GM23338 (cell line): ENCODE measurements around the gene RUSC1. TPM values are rescaled to one million over a fixed set of nuclear protein-coding genes. Genes with fewer than 3 reads are reported as not detected.

ENCODE experiments used
- ATAC-seq: fragments of 200-7000 bp; cut with Tn5 transposase; 3 replicates; pipeline ENCODE4 v1.9.1; 2020
- DNase-seq: peaks from one replicate; pipeline ENCODE4 v3.0.0-alpha.2; 2015; ENCODE audit warnings: low spot score
- H2AFZ ChIP-seq: fragments of 200-600 bp; sonication (generic); 2 replicates; pipeline ENCODE4 v1.8.0; 2016; ENCODE audit warnings: antibody characterized with exemption, mild to moderate bottlenecking, moderate library complexity
- H3F3A ChIP-seq: fragments of 200-600 bp; sonication (generic); replicated peaks from 2 replicates; pipeline ENCODE4 v1.8.0; 2017; ENCODE audit warnings: antibody characterized with exemption, mixed run types, low read depth
- H3K27ac ChIP-seq: fragments of 200-600 bp; sonication (generic); 2 replicates; pipeline ENCODE4 v1.6.1; 2016; ENCODE audit warnings: low read depth
- H3K27me3 ChIP-seq: fragments of 200-600 bp; sonication (generic); 2 replicates; pipeline ENCODE4 v1.8.0; 2016; ENCODE audit warnings: mild to moderate bottlenecking, mixed run types, moderate library complexity; ENCODE audit not compliant: insufficient read depth
- H3K36me3 ChIP-seq: fragments of 200-600 bp; sonication (generic); 2 replicates; pipeline ENCODE4 v1.8.0; 2016; ENCODE audit warnings: mild to moderate bottlenecking; ENCODE audit not compliant: insufficient read depth
- H3K4me1 ChIP-seq: fragments of 200-600 bp; sonication (generic); 2 replicates; pipeline ENCODE4 v1.8.0; 2016; ENCODE audit warnings: mild to moderate bottlenecking, moderate library complexity; ENCODE audit not compliant: insufficient read depth
- H3K4me2 ChIP-seq: fragments of 200-600 bp; sonication (generic); 2 replicates; pipeline ENCODE4 v1.7.1; 2017; ENCODE audit warnings: mixed run types
- H3K4me3 ChIP-seq: fragments of 200-600 bp; sonication (generic); 2 replicates; pipeline ENCODE4 v1.6.1; 2016; ENCODE audit warnings: mixed run types
- H3K79me2 ChIP-seq: fragments of 200-600 bp; sonication (generic); replicated peaks from 2 replicates; pipeline ENCODE4 v1.8.0; 2017; ENCODE audit warnings: mild to moderate bottlenecking; ENCODE audit not compliant: insufficient read depth
- H3K9me2 ChIP-seq: fragments of 200-600 bp; sonication (generic); 2 replicates; pipeline ENCODE4 v1.8.0; 2017; ENCODE audit not compliant: insufficient read depth
- H4K20me1 ChIP-seq: fragments of 200-600 bp; sonication (generic); replicated peaks from 2 replicates; pipeline ENCODE4 v1.8.0; 2017; ENCODE audit warnings: mild to moderate bottlenecking; ENCODE audit not compliant: insufficient read depth
- H3K27ac Mint-ChIP-seq: 2 replicates; pipeline ENCODE4 v1.8.0; 2020; ENCODE audit warnings: inconsistent platforms, mild to moderate bottlenecking, moderate library complexity, mixed read lengths
- H3K27me3 Mint-ChIP-seq: 3 replicates; pipeline ENCODE4 v1.8.0; 2022; ENCODE audit warnings: low read depth, mild to moderate bottlenecking, moderate library complexity, mixed read lengths, inconsistent platforms; ENCODE audit not compliant: insufficient read depth, poor library complexity
- H3K36me3 Mint-ChIP-seq: 3 replicates; pipeline ENCODE4 v1.8.0; 2021; ENCODE audit warnings: low read depth, mild to moderate bottlenecking, inconsistent platforms, moderate library complexity, mixed read lengths
- H3K4me1 Mint-ChIP-seq: 3 replicates; pipeline ENCODE4 v1.8.0; 2020; ENCODE audit warnings: mild to moderate bottlenecking, inconsistent platforms, mixed read lengths
- H3K4me3 Mint-ChIP-seq: 3 replicates; pipeline ENCODE4 v1.8.0; 2021; ENCODE audit warnings: moderate library complexity, mild to moderate bottlenecking, inconsistent platforms, mixed read lengths
- H3K9me3 Mint-ChIP-seq: 3 replicates; pipeline ENCODE4 v1.8.0; 2020; ENCODE audit warnings: moderate library complexity, mild to moderate bottlenecking, inconsistent platforms, mixed read lengths
- EZH2phosphoT487 ChIP-seq: fragments of 200-600 bp; sonication (generic); IDR thresholded peaks from one replicate; pipeline ENCODE4 v1.8.1; 2018; ENCODE audit warnings: antibody characterized with exemption; ENCODE audit not compliant: unreplicated experiment
- REST ChIP-seq: IDR thresholded peaks from one replicate; pipeline ENCODE4 v1.6.1; 2018; ENCODE audit warnings: antibody characterized with exemption; ENCODE audit not compliant: unreplicated experiment
- ZNF114 ChIP-seq: fragments of 250-450 bp; sonication (Bioruptor Pico); IDR thresholded peaks from 2 replicates; pipeline ENCODE4 v1.5.0; 2020; ENCODE audit warnings: mild to moderate bottlenecking, moderate library complexity
- ZNF331 ChIP-seq: fragments of 250-450 bp; sonication (Bioruptor Pico); IDR thresholded peaks from 2 replicates; pipeline ENCODE4 v1.5.0; 2020; ENCODE audit warnings: low read depth, mild to moderate bottlenecking, moderate library complexity
- ZNF462 ChIP-seq: fragments of 250-450 bp; sonication (Bioruptor Pico); IDR thresholded peaks from 2 replicates; pipeline ENCODE4 v1.5.0; 2020; ENCODE audit warnings: mild to moderate bottlenecking, moderate library complexity
- polyA plus RNA-seq: library from polyadenylated mRNA; unstranded; fragments of >200 nt; fragmentation: Nextera tagmentation; extraction: Ambion mirVana; gene quantifications from 2 replicates; pipeline ENCODE4 v1.2.1, GENCODE V29; 2016
- total RNA-seq: library from RNA; depleted of rRNA; stranded (reverse); fragments of >200 nt; shearing (Covaris generic); gene quantifications from 2 replicates; pipeline ENCODE4 v1.2.3, GENCODE V29; 2014

The RUSC1 gene
- total and polyA plus RNA-seq, 2 experiments from 2014 or later = 53.4 to 87.7 TPM

- TF ChIP-seq ZNF462 (CRISPR knock-in tag) (no peak), REST (no peak), ZNF331 (CRISPR knock-in tag) (no peak), EZH2phosphoT487 (no peak), ZNF114 (CRISPR knock-in tag) (no peak)
Measured at GRCh38 chr1:155352631-155353030, 31.9 kb downstream of the RUSC1 start (continued).

- H3K27ac Mint-ChIP-seq = no peak overlapping the region
- no peak overlapping the region for H3K4me3 Mint-ChIP-seq
- Histone ChIP-seq H3K27ac (no peak overlapping the region), H3K27me3 (no peaks in the 10 kb centered on the region), H3K79me2 (no peaks in the 10 kb centered on the region), H3F3A (no peaks in the 10 kb centered on the region), H3K4me1 (no peaks in the 10 kb centered on the region), H3K9me2 (no peaks in the 10 kb centered on the region), H3K4me2 (no peak overlapping the region), H4K20me1 (no peaks in the 10 kb centered on the region; the same call in 1 of the 2 replicates), H3K4me3 (no peak overlapping the region), H2AFZ (no peak overlapping the region), H3K36me3 (peaks cover 24% of the 10 kb centered on the region)
- no peak for DNase-seq
- H3K9me3 Mint-ChIP-seq = no peaks in the 10 kb centered on the region
- H3K27me3 Mint-ChIP-seq = peaks cover 9% of the 10 kb centered on the region
- no peaks in the 10 kb centered on the region for H3K4me1 Mint-ChIP-seq
- no peak for ATAC-seq
- H3K36me3 Mint-ChIP-seq = peaks cover 28% of the 10 kb centered on the region
- no peak for TF ChIP-seq EZH2phosphoT487
- TF ChIP-seq ZNF462 (CRISPR knock-in tag) = no peak
Measured at GRCh38 chr1:155360051-155360450, 39.4 kb downstream of the RUSC1 start.
